Testis (tissue), 2 donors: ENCODE measurements around the gene SYT1.

Source experiments
- POLR2A ChIP-seq: fragments of 450-650 bp; IDR thresholded peaks from one replicate; pipeline ENCODE4 v1.6.1; 2017; ENCODE audit warnings: antibody characterized with exemption, mild to moderate bottlenecking, moderate library complexity
- TF ChIP-seq, protein P1 (sequence below), 3 experiments: fragments of 450-650 bp in 2 of 3; fragments of 200-600 bp in 1 of 3; sonication (generic) in 1 of 3; IDR thresholded peaks; one replicate each; pipeline ENCODE4 v1.5.1; 2016 to 2019; ENCODE audit warnings: antibody characterized with exemption in 3 of 3, mild to moderate bottlenecking in 2 of 3, moderate library complexity in 1 of 3

DNA sequence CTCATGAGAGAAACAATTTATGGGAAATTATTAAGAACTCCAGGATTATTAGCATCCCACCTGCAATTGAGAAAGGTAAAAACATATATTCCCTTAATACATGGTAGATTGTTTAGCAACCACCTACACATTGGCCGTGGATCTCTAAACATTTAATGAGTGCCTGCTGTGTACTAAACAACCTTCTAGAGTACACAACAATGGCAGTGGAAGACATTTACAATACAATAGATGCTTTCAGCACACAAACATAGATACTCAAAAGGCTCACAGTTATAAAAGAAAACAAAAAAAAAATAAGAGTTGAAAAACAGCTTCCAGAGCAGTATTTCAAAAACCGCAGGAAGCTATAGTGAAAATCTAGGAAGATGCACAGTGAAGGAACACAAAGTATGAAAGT lies 382.9 kb downstream of the SYT1 start:
- TF ChIP-seq, protein P1, sequence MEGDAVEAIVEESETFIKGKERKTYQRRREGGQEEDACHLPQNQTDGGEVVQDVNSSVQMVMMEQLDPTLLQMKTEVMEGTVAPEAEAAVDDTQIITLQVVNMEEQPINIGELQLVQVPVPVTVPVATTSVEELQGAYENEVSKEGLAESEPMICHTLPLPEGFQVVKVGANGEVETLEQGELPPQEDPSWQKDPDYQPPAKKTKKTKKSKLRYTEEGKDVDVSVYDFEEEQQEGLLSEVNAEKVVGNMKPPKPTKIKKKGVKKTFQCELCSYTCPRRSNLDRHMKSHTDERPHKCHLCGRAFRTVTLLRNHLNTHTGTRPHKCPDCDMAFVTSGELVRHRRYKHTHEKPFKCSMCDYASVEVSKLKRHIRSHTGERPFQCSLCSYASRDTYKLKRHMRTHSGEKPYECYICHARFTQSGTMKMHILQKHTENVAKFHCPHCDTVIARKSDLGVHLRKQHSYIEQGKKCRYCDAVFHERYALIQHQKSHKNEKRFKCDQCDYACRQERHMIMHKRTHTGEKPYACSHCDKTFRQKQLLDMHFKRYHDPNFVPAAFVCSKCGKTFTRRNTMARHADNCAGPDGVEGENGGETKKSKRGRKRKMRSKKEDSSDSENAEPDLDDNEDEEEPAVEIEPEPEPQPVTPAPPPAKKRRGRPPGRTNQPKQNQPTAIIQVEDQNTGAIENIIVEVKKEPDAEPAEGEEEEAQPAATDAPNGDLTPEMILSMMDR (IDR thresholded peaks at IDR 0.05) = no peak
- no peak for TF ChIP-seq POLR2A
